Esophagus muscularis mucosa (tissue), 4 donors: ENCODE data around the gene FTO.

Experiments used
- EP300 ChIP-seq: sonication (generic); formaldehyde crosslinking; IDR thresholded peaks from one replicate; pipeline ENCODE4 v1.6.1; 2017; ENCODE audit warnings: antibody characterized with exemption
- POLR2A ChIP-seq: fragments of 450-650 bp; IDR thresholded peaks from one replicate; pipeline ENCODE4 v1.6.1; 2017; ENCODE audit warnings: antibody characterized with exemption, moderate library complexity, mild to moderate bottlenecking, low read depth
- POLR2AphosphoS5 ChIP-seq, 2 donors: sonication (generic); formaldehyde crosslinking; IDR thresholded peaks; one replicate each; pipeline ENCODE4 v1.6.1; 2017; ENCODE audit warnings: antibody characterized with exemption in 2 of 2
- TF ChIP-seq, protein P1 (sequence below), 3 experiments: fragments of 200-600 bp in 2 of 3; fragments of 450-650 bp in 1 of 3; sonication (generic) in 2 of 3; IDR thresholded peaks; one replicate each; pipeline ENCODE4 v1.5.1; 2017 to 2019; ENCODE audit warnings: antibody characterized with exemption in 3 of 3, mild to moderate bottlenecking in 2 of 3, moderate library complexity in 1 of 3

- no peak for TF ChIP-seq EP300
- TF ChIP-seq, protein P1, sequence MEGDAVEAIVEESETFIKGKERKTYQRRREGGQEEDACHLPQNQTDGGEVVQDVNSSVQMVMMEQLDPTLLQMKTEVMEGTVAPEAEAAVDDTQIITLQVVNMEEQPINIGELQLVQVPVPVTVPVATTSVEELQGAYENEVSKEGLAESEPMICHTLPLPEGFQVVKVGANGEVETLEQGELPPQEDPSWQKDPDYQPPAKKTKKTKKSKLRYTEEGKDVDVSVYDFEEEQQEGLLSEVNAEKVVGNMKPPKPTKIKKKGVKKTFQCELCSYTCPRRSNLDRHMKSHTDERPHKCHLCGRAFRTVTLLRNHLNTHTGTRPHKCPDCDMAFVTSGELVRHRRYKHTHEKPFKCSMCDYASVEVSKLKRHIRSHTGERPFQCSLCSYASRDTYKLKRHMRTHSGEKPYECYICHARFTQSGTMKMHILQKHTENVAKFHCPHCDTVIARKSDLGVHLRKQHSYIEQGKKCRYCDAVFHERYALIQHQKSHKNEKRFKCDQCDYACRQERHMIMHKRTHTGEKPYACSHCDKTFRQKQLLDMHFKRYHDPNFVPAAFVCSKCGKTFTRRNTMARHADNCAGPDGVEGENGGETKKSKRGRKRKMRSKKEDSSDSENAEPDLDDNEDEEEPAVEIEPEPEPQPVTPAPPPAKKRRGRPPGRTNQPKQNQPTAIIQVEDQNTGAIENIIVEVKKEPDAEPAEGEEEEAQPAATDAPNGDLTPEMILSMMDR (IDR thresholded peaks at IDR 0.05) = no peak
- TF ChIP-seq POLR2A = no peak
- TF ChIP-seq POLR2AphosphoS5 (IDR thresholded peaks at IDR 0.05) = no peak
Measured at GRCh38 chr16:53843084-53843483, 139.1 kb downstream of the FTO start.
